Brain microvascular endothelial cell (primary cell): ENCODE data around the gene FNTB.
"Not testable (repeated sequence)": the region's sequence is repeated elsewhere in the genome, so short reads cannot be mapped to it uniquely, and the experiment has no call there.

ENCODE experiments used
- DNase-seq: peaks from one replicate; pipeline ENCODE4 v3.0.0-alpha.2; 2020
- H3K27ac ChIP-seq: fragments of 250-450 bp; sonication (Bioruptor Pico); 2 replicates; pipeline ENCODE4 v1.5.1; 2020; ENCODE audit warnings: mild to moderate bottlenecking, moderate library complexity
- H3K27me3 ChIP-seq: fragments of 250-450 bp; sonication (Bioruptor Pico); replicated peaks from 2 replicates; pipeline ENCODE4 v1.5.1; 2020; ENCODE audit warnings: mild to moderate bottlenecking
- H3K36me3 ChIP-seq: fragments of 250-450 bp; sonication (Bioruptor Pico); replicated peaks from 2 replicates; pipeline ENCODE4 v1.5.1; 2020; ENCODE audit warnings: mild to moderate bottlenecking
- H3K4me3 ChIP-seq: 2 replicates; pipeline ENCODE4 v1.5.1; 2011; ENCODE audit warnings: low read depth, mild to moderate bottlenecking, control low read depth, low read length, moderate library complexity
- CTCF ChIP-seq: IDR thresholded peaks from 2 replicates; pipeline ENCODE4 v1.5.1; 2011; ENCODE audit warnings: low read depth, mild to moderate bottlenecking, moderate library complexity, low read length, control low read depth, inconsistent platforms; ENCODE audit errors: missing control alignments
- in situ Hi-C: cut with HindIII; loops from 2 replicates; pipeline ENCODE4 v1.10.0; 2017; ENCODE audit warnings: low sequenced_read_pairs, low pct_ligation_motif_present

FNTB gene

GRCh38 chr14:65027127-65027799 lies 40.6 kb downstream of the FNTB start:
- no peak for TF ChIP-seq CTCF
- Histone ChIP-seq H3K27me3 (no peaks in the 10 kb centered on the region), H3K36me3 (peaks cover 5% of the 10 kb centered on the region), H3K4me3 (no peak overlapping the region), H3K27ac (no peak overlapping the region)
- no peak for DNase-seq
- in situ Hi-C loops: no loop called here

- no peak overlapping the region for H3K27ac ChIP-seq
- in situ Hi-C loops: no loop called here
- H3K4me3 ChIP-seq: no peak overlapping the region
- no peak for DNase-seq
- peaks cover 8% of the 10 kb centered on the region for H3K36me3 ChIP-seq
- no peaks in the 10 kb centered on the region for H3K27me3 ChIP-seq
- TF ChIP-seq CTCF: no peak
These were observed 42.2 kb downstream of the FNTB start for GRCh38 chr14:65028937-65029336.

- in situ Hi-C loops: not testable (repeated sequence)
These were observed 44.6 kb downstream of the FNTB start for GRCh38 chr14:65031321-65031720.

GRCh38 chr14:65032319-65032718 lies 45.6 kb downstream of the FNTB start:
- in situ Hi-C loops: no loop called here
- no peak for TF ChIP-seq CTCF
- Histone ChIP-seq H3K27ac (no peak overlapping the region), H3K4me3 (no peak overlapping the region), H3K36me3 (peaks cover 8% of the 10 kb centered on the region), H3K27me3 (no peaks in the 10 kb centered on the region)
- no peak for DNase-seq

More at GRCh38 chr14:65031321-65031720, 44.6 kb downstream of the FNTB start:
- H3K36me3 ChIP-seq, H3K4me3 ChIP-seq, H3K27me3 ChIP-seq, DNase-seq, H3K27ac ChIP-seq: not testable (repeated sequence)

- in situ Hi-C loops: no loop called here
- Histone ChIP-seq H3K27me3 (no peaks in the 10 kb centered on the region), H3K4me3 (no peak overlapping the region), H3K36me3 (peaks cover 5% of the 10 kb centered on the region), H3K27ac (no peak overlapping the region)
- TF ChIP-seq CTCF: no peak
- no peak for DNase-seq
These were observed 46.5 kb downstream of the FNTB start for GRCh38 chr14:65033181-65033580.

GRCh38 chr14:65034021-65034420 lies 47.3 kb downstream of the FNTB start:
- Histone ChIP-seq H3K27ac (no peak overlapping the region), H3K27me3 (no peaks in the 10 kb centered on the region), H3K36me3 (peaks cover 5% of the 10 kb centered on the region), H3K4me3 (no peak overlapping the region)
- no peak for TF ChIP-seq CTCF
- DNase-seq: no peak
- in situ Hi-C loops: no loop called here
